Activated naive CD4-positive, alpha-beta T cell treated with anti-CD3 and anti-CD28 coated beads, Interleukin-2, amount 10 ng/mL, durations not matched to agents 7 days and 5 days (primary cell): ENCODE data around the gene PPARA.
"Not testable (repeated sequence)": the region's sequence is repeated elsewhere in the genome, so short reads cannot be mapped to it uniquely, and the experiment has no call there.

Experiments
- CTCF ChIA-PET: fragments of 350-600 bp; sonication (Branson Sonifier 250); formaldehyde crosslinking; loops from one replicate; lab custom pipeline; 2021; ENCODE audit warnings: antibody characterized with exemption; lab: Charles Lee
- DNase-seq: peaks from one replicate; pipeline ENCODE4 v3.0.0-alpha.2; 2020
- H3K27ac Mint-ChIP-seq: one replicate; pipeline ENCODE4 v1.8.0; 2021; ENCODE audit warnings: mild to moderate bottlenecking, moderate library complexity, mixed read lengths
- H3K27me3 Mint-ChIP-seq: one replicate; pipeline ENCODE4 v1.8.0; 2021; ENCODE audit warnings: mild to moderate bottlenecking, mixed read lengths
- H3K36me3 Mint-ChIP-seq: one replicate; pipeline ENCODE4 v1.8.0; 2021; ENCODE audit warnings: mixed read lengths
- H3K4me1 Mint-ChIP-seq: one replicate; pipeline ENCODE4 v1.8.0; 2021; ENCODE audit warnings: mixed read lengths
- H3K4me3 Mint-ChIP-seq: one replicate; pipeline ENCODE4 v1.8.0; 2021; ENCODE audit warnings: mild to moderate bottlenecking, moderate library complexity, mixed read lengths
- H3K9me3 Mint-ChIP-seq: one replicate; pipeline ENCODE4 v1.8.0; 2021; ENCODE audit warnings: mixed read lengths

The PPARA gene

GRCh38 chr22:46138058-46138797 is 12.1 kb upstream of the PPARA start:
- H3K27ac Mint-ChIP-seq, result no peak overlapping the region
- H3K9me3 Mint-ChIP-seq, result no peaks in the 10 kb centered on the region
- H3K36me3 Mint-ChIP-seq, result no peaks in the 10 kb centered on the region
- CTCF ChIA-PET, result no interaction called here
- H3K27me3 Mint-ChIP-seq, result peaks cover 18% of the 10 kb centered on the region
- DNase-seq, result no peak
- no peak overlapping the region for H3K4me3 Mint-ChIP-seq
- H3K4me1 Mint-ChIP-seq, result no peaks in the 10 kb centered on the region

- DNase-seq, CTCF ChIA-PET, H3K36me3 Mint-ChIP-seq, H3K4me3 Mint-ChIP-seq, H3K4me1 Mint-ChIP-seq, H3K9me3 Mint-ChIP-seq, H3K27ac Mint-ChIP-seq: not testable (repeated sequence)
- H3K27me3 Mint-ChIP-seq, result peaks cover 26% of the 10 kb centered on the region
These were observed 10.9 kb upstream of the PPARA start for GRCh38 chr22:46139417-46139816.

GRCh38 chr22:46139895-46140350 is 10.4 kb upstream of the PPARA start:
- no peak for DNase-seq
- no peaks in the 10 kb centered on the region for H3K4me1 Mint-ChIP-seq
- H3K4me3 Mint-ChIP-seq, result no peak overlapping the region
- H3K9me3 Mint-ChIP-seq, result no peaks in the 10 kb centered on the region
- no peak overlapping the region for H3K27ac Mint-ChIP-seq
- H3K27me3 Mint-ChIP-seq, result peaks cover 25% of the 10 kb centered on the region
- CTCF ChIA-PET, result no interaction called here
- no peaks in the 10 kb centered on the region for H3K36me3 Mint-ChIP-seq

GRCh38 chr22:46140989-46141928 is 9.1 kb upstream of the PPARA start:
- no peaks in the 10 kb centered on the region for H3K4me1 Mint-ChIP-seq
- no peaks in the 10 kb centered on the region for H3K36me3 Mint-ChIP-seq
- no peak for DNase-seq
- CTCF ChIA-PET, result no interaction called here
- H3K27ac Mint-ChIP-seq, result no peak overlapping the region
- H3K4me3 Mint-ChIP-seq, result no peak overlapping the region
- H3K27me3 Mint-ChIP-seq, result peaks cover 32% of the 10 kb centered on the region
- no peaks in the 10 kb centered on the region for H3K9me3 Mint-ChIP-seq

- Mint-ChIP-seq H3K27me3 (peaks cover 48% of the 10 kb centered on the region), H3K4me3 (no peak overlapping the region), H3K9me3 (no peaks in the 10 kb centered on the region), H3K27ac (no peak overlapping the region), H3K4me1 (no peaks in the 10 kb centered on the region), H3K36me3 (no peaks in the 10 kb centered on the region)
- no peak for DNase-seq
- CTCF ChIA-PET, result no interaction called here
These were observed 7.5 kb upstream of the PPARA start for GRCh38 chr22:46142548-46143490.

- H3K27ac Mint-ChIP-seq, result no peak overlapping the region
- no peaks in the 10 kb centered on the region for H3K9me3 Mint-ChIP-seq
- no peak overlapping the region for H3K4me3 Mint-ChIP-seq
- CTCF ChIA-PET, result no interaction called here
- no peaks in the 10 kb centered on the region for H3K4me1 Mint-ChIP-seq
- no peaks in the 10 kb centered on the region for H3K36me3 Mint-ChIP-seq
- no peak for DNase-seq
- H3K27me3 Mint-ChIP-seq, result peaks cover 56% of the 10 kb centered on the region
These were observed 6.7 kb upstream of the PPARA start for GRCh38 chr22:46143491-46144147.

GRCh38 chr22:46145361-46145851 is 4.9 kb upstream of the PPARA start:
- DNase-seq, result no peak
- Mint-ChIP-seq H3K27me3 (peaks cover 69% of the 10 kb centered on the region), H3K27ac (no peak overlapping the region), H3K4me1 (peaks cover 8% of the 10 kb centered on the region), H3K9me3 (no peaks in the 10 kb centered on the region), H3K4me3 (no peak overlapping the region), H3K36me3 (no peaks in the 10 kb centered on the region)
- CTCF ChIA-PET, result no interaction called here

- no peak overlapping the region for H3K27ac Mint-ChIP-seq
- CTCF ChIA-PET, result no interaction called here
- H3K27me3 Mint-ChIP-seq, result peaks cover 72% of the 10 kb centered on the region
- peaks cover 8% of the 10 kb centered on the region for H3K4me1 Mint-ChIP-seq
- no peak for DNase-seq
- H3K4me3 Mint-ChIP-seq, result no peak overlapping the region
- no peaks in the 10 kb centered on the region for H3K9me3 Mint-ChIP-seq
- H3K36me3 Mint-ChIP-seq, result no peaks in the 10 kb centered on the region
These were observed 4.4 kb upstream of the PPARA start for GRCh38 chr22:46145896-46146295.

GRCh38 chr22:46146329-46146728 is 4.0 kb upstream of the PPARA start:
- H3K27me3 Mint-ChIP-seq, result peaks cover 74% of the 10 kb centered on the region
- DNase-seq, result no peak
- no peaks in the 10 kb centered on the region for H3K36me3 Mint-ChIP-seq
- H3K9me3 Mint-ChIP-seq, result no peaks in the 10 kb centered on the region
- no peak overlapping the region for H3K27ac Mint-ChIP-seq
- H3K4me1 Mint-ChIP-seq, result peaks cover 8% of the 10 kb centered on the region
- no peak overlapping the region for H3K4me3 Mint-ChIP-seq
- CTCF ChIA-PET, result no interaction called here

GRCh38 chr22:46147061-46147460 is 3.3 kb upstream of the PPARA start:
- Mint-ChIP-seq H3K4me1 (peaks cover 12% of the 10 kb centered on the region), H3K27me3 (peaks cover 72% of the 10 kb centered on the region), H3K36me3 (peaks cover 2% of the 10 kb centered on the region), H3K27ac (no peak overlapping the region), H3K4me3 (no peak overlapping the region), H3K9me3 (no peaks in the 10 kb centered on the region)
- DNase-seq, result no peak
- CTCF ChIA-PET, result no interaction called here

GRCh38 chr22:46147471-46148267 is 2.7 kb upstream of the PPARA start:
- DNase-seq, result no peak
- Mint-ChIP-seq H3K27ac (no peak overlapping the region), H3K4me3 (no peak overlapping the region), H3K27me3 (peaks cover 66% of the 10 kb centered on the region), H3K9me3 (no peaks in the 10 kb centered on the region), H3K4me1 (peaks cover 17% of the 10 kb centered on the region), H3K36me3 (peaks cover 2% of the 10 kb centered on the region)
- CTCF ChIA-PET, result interaction anchor here (0.6 kb wide), 1 partner anchor 116 kb away, joined by 3 read pairs; no protein-coding TSS in a partner anchor

GRCh38 chr22:46148336-46148735 is 2.0 kb upstream of the PPARA start:
- Mint-ChIP-seq H3K4me1 (peaks cover 17% of the 10 kb centered on the region), H3K27ac (no peak overlapping the region)

More at GRCh38 chr22:46148336-46148735, 2.0 kb upstream of the PPARA start:
- no peak for DNase-seq
- Mint-ChIP-seq H3K4me3 (no peak overlapping the region), H3K36me3 (peaks cover 2% of the 10 kb centered on the region), H3K9me3 (no peaks in the 10 kb centered on the region), H3K27me3 (peaks cover 59% of the 10 kb centered on the region)
- CTCF ChIA-PET, result interaction anchor here (0.6 kb wide), 1 partner anchor 117 kb away, joined by 3 read pairs; no protein-coding TSS in a partner anchor
